GM12864 (cell line): ENCODE measurements around the gene ERC2.

Source experiments
- DNase-seq: peaks from one replicate; pipeline ENCODE4 v3.0.0-alpha.2; 2011; ENCODE audit warnings: low read depth
- H3K4me3 ChIP-seq: 2 replicates; pipeline ENCODE4 v1.5.1; 2011; ENCODE audit warnings: mild to moderate bottlenecking, low read depth, low read length, control low read depth
- CTCF ChIP-seq: IDR thresholded peaks from 2 replicates; pipeline ENCODE4 v1.5.1; 2011; ENCODE audit warnings: low read depth, mild to moderate bottlenecking, moderate library complexity, low read length, control low read depth, inconsistent platforms; ENCODE audit errors: missing control alignments

Gene ERC2

GRCh38 chr3:56428667-56429066 lies 39.6 kb downstream of the ERC2 start:
- H3K4me3 ChIP-seq = no peak overlapping the region
- no peak for DNase-seq
- no peak for TF ChIP-seq CTCF

GRCh38 chr3:56424885-56425284 lies 43.4 kb downstream of the ERC2 start:
- no peak for DNase-seq
- no peak overlapping the region for H3K4me3 ChIP-seq
- no peak for TF ChIP-seq CTCF

GRCh38 chr3:56424336-56424735 lies 43.9 kb downstream of the ERC2 start:
- no peak for TF ChIP-seq CTCF
- no peak overlapping the region for H3K4me3 ChIP-seq
- no peak for DNase-seq

GRCh38 chr3:56423661-56424099 lies 44.6 kb downstream of the ERC2 start:
- TF ChIP-seq CTCF = no peak
- H3K4me3 ChIP-seq = no peak overlapping the region
- DNase-seq = no peak

GRCh38 chr3:56422316-56422715 lies 46.0 kb downstream of the ERC2 start:
- H3K4me3 ChIP-seq = no peak overlapping the region
- TF ChIP-seq CTCF = no peak
- DNase-seq = no peak

GRCh38 chr3:56421205-56421604 lies 47.1 kb downstream of the ERC2 start:
- no peak for DNase-seq
- H3K4me3 ChIP-seq = no peak overlapping the region
- TF ChIP-seq CTCF = no peak

- no peak for TF ChIP-seq CTCF
- no peak for DNase-seq
- no peak overlapping the region for H3K4me3 ChIP-seq
Measured at GRCh38 chr3:56415652-56416051, 52.6 kb downstream of the ERC2 start.
